H9 (cell line): ENCODE data around the gene PTPRN2. TPM values are rescaled to one million over a fixed set of nuclear protein-coding genes. Genes with fewer than 3 reads are reported as not detected.

Source experiments
- DNase-seq: peaks from one replicate; pipeline ENCODE4 v3.0.0-alpha.2; 2017
- H2AFZ ChIP-seq: one replicate; pipeline ENCODE4 v1.6.1; 2013; ENCODE audit warnings: mild to moderate bottlenecking, low read length, control low read depth, moderate library complexity
- H2AK5ac ChIP-seq: 2 replicates; pipeline ENCODE4 v1.6.1; 2013; ENCODE audit warnings: low read length, control low read depth, mixed read lengths; ENCODE audit not compliant: insufficient read length
- H2BK120ac ChIP-seq: one replicate; pipeline ENCODE4 v1.6.1; 2013; ENCODE audit warnings: low read depth, mild to moderate bottlenecking, low read length, control low read depth, inconsistent platforms; ENCODE audit not compliant: poor library complexity, severe bottlenecking
- H2BK12ac ChIP-seq: 2 replicates; pipeline ENCODE4 v1.6.1; 2013; ENCODE audit warnings: low read length, control low read depth, mixed read lengths, low read depth; ENCODE audit not compliant: insufficient read length
- H2BK15ac ChIP-seq: 2 replicates; pipeline ENCODE4 v1.6.1; 2013; ENCODE audit warnings: low read depth, low read length, control low read depth
- H2BK20ac ChIP-seq: one replicate; pipeline ENCODE4 v1.6.1; 2013; ENCODE audit warnings: low read depth, mild to moderate bottlenecking, low read length, control low read depth, inconsistent platforms; ENCODE audit not compliant: poor library complexity, severe bottlenecking
- H2BK5ac ChIP-seq: 2 replicates; pipeline ENCODE4 v1.6.1; 2013; ENCODE audit warnings: low read length, control low read depth, mixed read lengths; ENCODE audit not compliant: insufficient read length
- H3K14ac ChIP-seq: 2 replicates; pipeline ENCODE4 v1.6.1; 2013; ENCODE audit warnings: low read length, control low read depth; ENCODE audit not compliant: insufficient read depth
- H3K18ac ChIP-seq: 2 replicates; pipeline ENCODE4 v1.6.1; 2013; ENCODE audit warnings: low read depth, mild to moderate bottlenecking, mixed read lengths, low read length, control low read depth; ENCODE audit not compliant: insufficient read length
- H3K23ac ChIP-seq: 2 replicates; pipeline ENCODE4 v1.6.1; 2013; ENCODE audit warnings: low read length, control low read depth, mixed read lengths, low read depth; ENCODE audit not compliant: insufficient read length
- H3K23me2 ChIP-seq: 2 replicates; pipeline ENCODE4 v1.6.1; 2013; ENCODE audit warnings: low read depth, mild to moderate bottlenecking, mixed read lengths, low read length, control low read depth; ENCODE audit not compliant: insufficient read length, poor library complexity, severe bottlenecking
- H3K27ac ChIP-seq: 2 replicates; pipeline ENCODE4 v1.5.1; 2013; ENCODE audit warnings: low read length, control low read depth, mixed read lengths, low read depth; ENCODE audit not compliant: insufficient read length
- H3K27me3 ChIP-seq: 2 replicates; pipeline ENCODE4 v1.6.1; 2013; ENCODE audit warnings: low read length, control low read depth, inconsistent platforms; ENCODE audit not compliant: insufficient read depth
- H3K4ac ChIP-seq: 2 replicates; pipeline ENCODE4 v1.6.1; 2013; ENCODE audit warnings: low read depth, mild to moderate bottlenecking, control low read depth, inconsistent platforms, low read length, moderate library complexity
- H3K4me1 ChIP-seq: 2 replicates; pipeline ENCODE4 v1.6.1; 2013; ENCODE audit warnings: low read length, control low read depth, inconsistent platforms; ENCODE audit not compliant: insufficient read depth
- H3K4me2 ChIP-seq: 2 replicates; pipeline ENCODE4 v1.6.1; 2013; ENCODE audit warnings: low read length, control low read depth, mixed read lengths; ENCODE audit not compliant: insufficient read length, insufficient read depth
- H3K56ac ChIP-seq: 2 replicates; pipeline ENCODE4 v1.6.1; 2013; ENCODE audit warnings: low read depth, mild to moderate bottlenecking, mixed read lengths, low read length, control low read depth; ENCODE audit not compliant: insufficient read length
- H3K79me1 ChIP-seq: 2 replicates; pipeline ENCODE4 v1.6.1; 2013; ENCODE audit warnings: low read depth, mild to moderate bottlenecking, moderate library complexity, low read length, control low read depth, inconsistent platforms; ENCODE audit not compliant: insufficient read depth, poor library complexity, severe bottlenecking
- H3K79me2 ChIP-seq: 2 replicates; pipeline ENCODE4 v1.6.1; 2013; ENCODE audit warnings: low read length, control low read depth, inconsistent platforms; ENCODE audit not compliant: insufficient read depth
- H3K9ac ChIP-seq: 2 replicates; pipeline ENCODE4 v1.6.1; 2013; ENCODE audit warnings: low read length, control low read depth, mixed read lengths; ENCODE audit not compliant: insufficient read length; ENCODE audit errors: extremely low read depth
- H3K9me3 ChIP-seq: one replicate; pipeline ENCODE4 v1.6.1; 2013; ENCODE audit warnings: low read depth, low read length, inconsistent platforms; ENCODE audit not compliant: control insufficient read depth
- H3T11ph ChIP-seq: one replicate; pipeline ENCODE4 v1.6.1; 2013; ENCODE audit warnings: mild to moderate bottlenecking, low read length, control low read depth, inconsistent platforms
- H4K20me1 ChIP-seq: one replicate; pipeline ENCODE4 v1.6.1; 2013; ENCODE audit not compliant: control insufficient read depth, insufficient read length, insufficient read depth
- H4K5ac ChIP-seq: 2 replicates; pipeline ENCODE4 v1.6.1; 2013; ENCODE audit warnings: low read depth, mild to moderate bottlenecking, mixed read lengths, low read length, control low read depth; ENCODE audit not compliant: insufficient read length
- H4K8ac ChIP-seq: replicated peaks from 2 replicates; pipeline ENCODE4 v1.6.1; 2013; ENCODE audit warnings: low read length, control low read depth, mixed read lengths, low read depth; ENCODE audit not compliant: insufficient read length
- H4K91ac ChIP-seq: 2 replicates; pipeline ENCODE4 v1.6.1; 2013; ENCODE audit warnings: low read depth, mild to moderate bottlenecking, moderate library complexity, mixed read lengths, low read length, control low read depth; ENCODE audit not compliant: insufficient read length
- H3K27ac Mint-ChIP-seq, 3 experiments: 2 replicates in 2 of 3; 3 replicates in 1 of 3; pipeline ENCODE4 v1.8.0; 2020 to 2021; ENCODE audit warnings: mixed read lengths in 3 of 3, mild to moderate bottlenecking in 1 of 3, moderate library complexity in 1 of 3
- H3K27me3 Mint-ChIP-seq: 2 replicates; pipeline ENCODE4 v1.8.0; 2021; ENCODE audit warnings: low read depth, mild to moderate bottlenecking, moderate library complexity, mixed read lengths
- H3K36me3 Mint-ChIP-seq, 3 experiments: 2 replicates in 2 of 3; 3 replicates in 1 of 3; pipeline ENCODE4 v1.8.0; 2020 to 2021; ENCODE audit warnings: low read depth in 3 of 3, mixed read lengths in 3 of 3; ENCODE audit not compliant: insufficient read depth in 1 of 3
- H3K4me1 Mint-ChIP-seq, 2 experiments: 2 replicates each; pipeline ENCODE4 v1.8.0; 2020; ENCODE audit warnings: mixed read lengths in 2 of 2
- H3K4me3 Mint-ChIP-seq, 2 experiments: 2 replicates in 1 of 2; 3 replicates in 1 of 2; pipeline ENCODE4 v1.8.0; 2020 to 2021; ENCODE audit warnings: mild to moderate bottlenecking in 2 of 2, mixed read lengths in 2 of 2, moderate library complexity in 1 of 2
- H3K9me3 Mint-ChIP-seq, 2 experiments: 2 replicates in 1 of 2; 3 replicates in 1 of 2; pipeline ENCODE4 v1.8.0; 2020; ENCODE audit warnings: mild to moderate bottlenecking in 2 of 2, mixed read lengths in 2 of 2, moderate library complexity in 1 of 2
- CTCF ChIP-seq: fragments of 200-600 bp; sonication (generic); conservative IDR thresholded peaks from 3 replicates; pipeline ENCODE4 v1.8.0; 2021; ENCODE audit warnings: antibody characterized with exemption, mild to moderate bottlenecking
- WGBS: extraction: QIAGEN DNeasy Blood & Tissue Kit; methylation state at CpG from one replicate; pipeline ENCODE4 v1.1.7; 2013; ENCODE audit warnings: missing lambda C conversion rate, low lambda C conversion rate, mixed read lengths; ENCODE audit not compliant: insufficient read length; ENCODE audit errors: extremely low coverage; 5-methylcytosine and 5-hydroxymethylcytosine counted together
- total RNA-seq: library from RNA; stranded (reverse); gene quantifications from 2 replicates; pipeline ENCODE4 v1.2.1, GENCODE V29; 2021

Gene PTPRN2
- total RNA-seq, 1 experiment from 2014 or later = 5.2 TPM

GRCh38 chr7:157561816-157562410 is 1025.7 kb downstream of the PTPRN2 start:
- no peak overlapping the region for H3T11ph ChIP-seq
- no peaks in the 10 kb centered on the region for H3K4me1 Mint-ChIP-seq
- no peak overlapping the region for H2BK20ac ChIP-seq
- no peak overlapping the region for H3K4ac ChIP-seq
- no peak overlapping the region for H3K23ac ChIP-seq
- H3K9me3 ChIP-seq = no peaks in the 10 kb centered on the region
- H4K5ac ChIP-seq = no peak overlapping the region
- no peak overlapping the region for H3K27ac Mint-ChIP-seq
- no peak overlapping the region for H3K4me3 Mint-ChIP-seq
- H2AK5ac ChIP-seq = no peak overlapping the region
- H3K4me1 ChIP-seq = no peaks in the 10 kb centered on the region
- no peak overlapping the region for H2BK12ac ChIP-seq
- no peaks in the 10 kb centered on the region for H3K79me2 ChIP-seq
- H3K56ac ChIP-seq = no peak overlapping the region
- no peak for TF ChIP-seq CTCF
- H3K14ac ChIP-seq = no peak overlapping the region
- no peak overlapping the region for H4K91ac ChIP-seq
- H2AFZ ChIP-seq = no peak overlapping the region
- no peaks in the 10 kb centered on the region for H3K9me3 Mint-ChIP-seq
- H2BK5ac ChIP-seq = no peak overlapping the region
- H3K4me2 ChIP-seq = no peak overlapping the region
- no peak overlapping the region for H4K8ac ChIP-seq
- H2BK120ac ChIP-seq = no peak overlapping the region
- H3K79me1 ChIP-seq = no peaks in the 10 kb centered on the region
- no peak for DNase-seq
- no peak overlapping the region for H3K18ac ChIP-seq
- H4K20me1 ChIP-seq = no peaks in the 10 kb centered on the region
- no peak overlapping the region for H2BK15ac ChIP-seq
- H3K9ac ChIP-seq = no peak overlapping the region
- H3K27ac ChIP-seq = no peak overlapping the region
- no peaks in the 10 kb centered on the region for H3K36me3 Mint-ChIP-seq
- H3K27me3 Mint-ChIP-seq = peaks cover 37% of the 10 kb centered on the region
- no peaks in the 10 kb centered on the region for H3K23me2 ChIP-seq
- no peaks in the 10 kb centered on the region for H3K27me3 ChIP-seq
- no CpG with 5 or more reads among the region's 13 CpGs for WGBS
